CD4-positive, alpha-beta T cell treated with Interferon alpha-2 for 1 hour (primary cell): ENCODE results near the gene DYNC1I2.

Experiments
- DNase-seq, 2 donors: peaks; one replicate each; pipeline ENCODE4 v3.0.0-alpha.2; 2020 to 2022

DYNC1I2 gene

DNA sequence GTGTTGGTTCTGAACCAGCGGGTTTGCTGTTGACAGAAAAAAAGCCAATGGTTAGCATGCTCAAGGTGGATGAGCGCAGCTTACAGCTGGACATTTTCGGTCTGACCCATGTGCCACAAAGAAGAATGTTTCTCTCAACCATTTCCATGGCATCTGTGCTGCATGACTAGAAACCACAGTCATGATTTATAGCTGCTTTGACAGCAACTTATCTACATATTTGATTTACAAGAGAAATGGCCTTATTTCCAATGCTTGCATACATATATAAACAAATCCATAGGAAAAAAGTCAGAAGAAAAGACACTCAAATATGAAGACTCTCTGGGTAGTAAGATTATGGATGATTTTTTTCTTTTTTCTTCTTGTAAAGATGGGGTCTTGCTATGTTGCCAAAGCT is 98.2 kb downstream of the DYNC1I2 start:
- DNase-seq, result no peak

- no peak for DNase-seq
Measured at GRCh38 chr2:171787333-171788072, 100.2 kb downstream of the DYNC1I2 start.

DNA sequence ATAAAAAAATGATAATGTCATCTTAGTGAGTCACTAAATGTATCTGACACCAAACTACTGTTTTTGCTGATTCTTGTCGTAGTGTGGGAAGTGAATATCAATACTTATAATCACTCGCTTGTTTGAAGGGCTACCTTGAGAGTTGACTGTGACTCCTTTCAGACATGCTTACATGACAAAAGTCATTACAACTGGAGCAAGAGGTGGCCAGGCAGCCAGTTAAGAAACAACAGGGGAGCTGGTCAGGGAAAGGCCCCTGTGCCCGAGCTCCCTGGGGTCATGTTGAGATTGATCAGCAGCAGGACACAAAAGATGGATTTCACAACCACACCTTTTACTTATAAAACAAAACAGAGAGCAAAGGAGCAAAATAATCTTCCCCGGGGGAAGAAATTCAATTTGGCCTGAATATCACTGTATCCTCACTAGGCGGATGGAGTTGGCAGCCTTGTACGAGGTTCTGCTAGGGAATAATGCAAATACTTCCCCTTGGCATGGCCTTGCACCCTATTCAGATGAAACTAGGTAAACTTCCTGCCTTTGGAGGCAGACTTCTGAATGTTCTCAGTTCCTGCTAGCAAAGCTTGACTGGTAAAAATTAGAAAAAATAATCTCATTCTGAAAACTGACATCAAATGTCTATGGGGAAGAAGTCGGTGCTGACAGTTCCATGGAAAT is 101.2 kb downstream of the DYNC1I2 start:
- no peak for DNase-seq

DNA sequence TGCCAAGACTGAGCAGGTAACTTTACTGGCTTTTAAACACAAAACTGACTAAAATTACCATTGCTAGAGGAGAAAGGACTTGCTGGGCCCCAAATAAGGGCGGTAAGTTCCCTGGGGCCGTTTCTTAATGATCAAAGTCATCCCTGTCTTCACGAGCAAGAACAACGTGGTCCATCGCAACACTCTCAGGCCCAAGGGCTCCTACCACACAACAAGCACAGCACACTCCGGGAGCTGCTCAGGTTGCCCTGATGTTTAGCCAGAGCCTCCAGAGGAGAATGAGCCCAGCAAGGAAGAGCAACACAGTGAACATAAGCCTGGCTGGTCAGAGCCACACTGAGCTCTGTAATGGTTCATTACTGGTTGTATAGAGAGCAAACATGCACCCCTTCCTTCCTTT is 102.7 kb downstream of the DYNC1I2 start:
- no peak for DNase-seq

DNA sequence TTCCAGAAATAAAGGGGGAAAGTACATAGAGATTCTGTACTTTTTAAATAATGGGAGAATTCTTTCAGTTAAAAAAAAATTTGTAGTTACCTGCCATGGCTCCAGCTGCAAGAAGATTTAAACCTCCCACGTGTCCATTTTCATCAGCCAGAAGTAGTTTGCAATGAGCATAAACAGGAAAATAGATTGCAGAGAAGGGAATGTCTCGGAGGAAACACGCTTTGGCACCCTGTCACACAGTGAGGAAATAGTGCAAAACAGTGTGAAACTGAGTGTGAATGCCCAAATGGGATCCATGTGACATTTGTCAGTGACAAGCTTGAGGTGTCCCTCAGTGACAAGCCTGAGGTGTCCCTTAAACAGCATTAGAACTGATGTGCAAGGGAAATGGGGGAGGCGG is 104.1 kb downstream of the DYNC1I2 start:
- DNase-seq, result no peak

- DNase-seq, result no peak
Measured at GRCh38 chr2:171792157-171792556, 104.9 kb downstream of the DYNC1I2 start.

DNA sequence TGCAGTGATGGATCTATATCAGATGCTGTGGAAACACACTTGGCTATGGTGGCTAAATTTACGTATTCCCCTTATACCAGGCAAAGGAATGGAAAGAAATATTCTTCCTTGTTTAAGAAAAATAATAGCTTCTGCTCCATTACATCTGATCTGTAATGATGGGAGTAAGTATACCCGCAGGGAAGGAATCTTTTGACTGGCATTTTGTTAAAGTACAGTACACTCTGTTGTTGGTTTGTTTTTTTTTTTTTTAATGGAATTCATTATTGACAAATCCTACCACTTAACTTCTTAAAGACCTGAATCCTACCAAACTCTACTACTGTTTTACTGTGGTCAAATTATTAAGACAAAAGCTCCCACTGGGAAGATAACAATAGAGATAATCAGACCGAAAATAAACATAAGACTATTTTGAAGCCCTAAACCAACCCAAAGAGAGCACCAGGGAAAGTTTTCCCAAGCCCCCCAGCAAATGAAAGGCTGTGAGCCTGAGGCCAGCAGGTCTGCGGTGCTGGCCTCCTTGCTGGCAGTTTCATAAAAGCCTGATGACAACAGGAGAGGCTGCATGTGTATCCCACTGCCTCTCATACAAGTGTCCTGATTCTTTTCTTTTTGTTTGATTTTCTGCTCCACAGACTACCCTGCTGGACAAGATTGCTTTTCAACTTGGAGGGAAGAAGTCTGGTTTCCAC is 105.8 kb downstream of the DYNC1I2 start:
- DNase-seq, result no peak

DNA sequence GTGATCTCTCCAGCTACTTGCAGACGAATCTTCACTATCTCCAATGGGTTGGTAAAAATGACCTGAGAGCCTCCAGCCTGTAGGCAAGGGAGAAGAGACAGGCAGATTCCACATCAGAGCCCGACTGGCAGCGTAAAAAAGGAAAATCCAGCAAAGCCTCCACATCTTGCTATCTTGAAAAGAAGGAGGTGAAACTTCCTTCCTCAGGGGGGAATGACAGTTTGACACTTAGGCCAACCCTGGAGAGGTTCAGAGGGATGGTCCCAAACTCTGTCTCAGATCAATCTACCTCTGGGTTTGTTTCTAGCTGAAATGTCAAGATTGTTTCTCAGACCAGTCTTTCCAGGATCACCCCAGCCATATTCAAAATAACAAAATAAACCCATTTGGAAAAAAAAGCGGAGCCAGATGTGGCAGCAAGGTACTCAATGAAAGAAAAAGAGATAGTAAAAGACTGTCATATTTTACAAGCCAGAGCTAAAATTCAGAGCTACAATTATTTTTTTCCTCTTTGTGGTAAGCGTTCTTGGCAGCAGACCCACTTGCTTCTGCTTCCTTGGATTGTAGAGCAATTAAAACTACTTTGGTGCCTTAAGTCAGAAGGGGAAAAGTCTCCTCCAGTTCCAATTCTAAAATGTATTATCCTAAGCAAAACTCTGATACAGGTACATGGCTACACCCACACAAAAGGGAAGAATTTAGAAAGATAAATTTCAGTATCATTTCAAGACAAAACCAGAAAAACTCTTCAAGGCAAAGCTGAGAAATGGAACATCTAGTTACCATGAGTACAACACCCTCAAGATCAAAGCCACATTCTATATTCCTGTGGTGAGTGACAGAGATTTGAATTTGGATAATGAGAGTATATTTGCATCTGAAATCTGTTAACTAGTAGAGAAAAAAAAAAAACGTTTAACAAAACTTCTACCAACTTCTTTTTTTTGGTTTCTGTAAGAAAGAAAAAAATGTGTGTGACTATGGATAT is 106.7 kb downstream of the DYNC1I2 start:
- no peak for DNase-seq

DNA sequence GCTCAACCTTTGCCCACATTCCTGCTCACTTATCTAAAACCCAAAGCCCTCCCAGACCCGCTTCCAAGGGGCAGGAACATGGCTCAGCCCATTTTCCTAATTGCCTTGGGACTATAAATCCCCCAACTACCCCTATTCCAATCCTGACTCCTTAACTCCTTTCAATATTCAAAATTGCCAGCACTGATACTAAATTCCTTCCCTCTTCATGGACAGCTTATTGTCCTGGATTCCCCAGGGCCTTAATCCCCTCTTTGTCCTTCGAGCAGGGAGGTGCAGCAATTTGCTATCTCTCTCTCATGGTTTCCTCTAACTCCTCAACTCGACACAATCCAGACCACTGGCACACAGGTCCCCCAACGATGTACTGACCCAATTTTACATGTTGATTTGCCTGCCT is 107.6 kb downstream of the DYNC1I2 start:
- no peak for DNase-seq
